ENCODE measurements around the gene PHGDH. TPM values are rescaled to one million over a fixed set of nuclear protein-coding genes. Genes with fewer than 3 reads are reported as not detected.

The PHGDH gene
- total and polyA plus RNA-seq, 2 of the 13 experiments (the other 11 are each of a cell fraction or from before 2014, with no cell fraction given): 95.8 to 133 TPM

- TF ChIP-seq, protein P1, sequence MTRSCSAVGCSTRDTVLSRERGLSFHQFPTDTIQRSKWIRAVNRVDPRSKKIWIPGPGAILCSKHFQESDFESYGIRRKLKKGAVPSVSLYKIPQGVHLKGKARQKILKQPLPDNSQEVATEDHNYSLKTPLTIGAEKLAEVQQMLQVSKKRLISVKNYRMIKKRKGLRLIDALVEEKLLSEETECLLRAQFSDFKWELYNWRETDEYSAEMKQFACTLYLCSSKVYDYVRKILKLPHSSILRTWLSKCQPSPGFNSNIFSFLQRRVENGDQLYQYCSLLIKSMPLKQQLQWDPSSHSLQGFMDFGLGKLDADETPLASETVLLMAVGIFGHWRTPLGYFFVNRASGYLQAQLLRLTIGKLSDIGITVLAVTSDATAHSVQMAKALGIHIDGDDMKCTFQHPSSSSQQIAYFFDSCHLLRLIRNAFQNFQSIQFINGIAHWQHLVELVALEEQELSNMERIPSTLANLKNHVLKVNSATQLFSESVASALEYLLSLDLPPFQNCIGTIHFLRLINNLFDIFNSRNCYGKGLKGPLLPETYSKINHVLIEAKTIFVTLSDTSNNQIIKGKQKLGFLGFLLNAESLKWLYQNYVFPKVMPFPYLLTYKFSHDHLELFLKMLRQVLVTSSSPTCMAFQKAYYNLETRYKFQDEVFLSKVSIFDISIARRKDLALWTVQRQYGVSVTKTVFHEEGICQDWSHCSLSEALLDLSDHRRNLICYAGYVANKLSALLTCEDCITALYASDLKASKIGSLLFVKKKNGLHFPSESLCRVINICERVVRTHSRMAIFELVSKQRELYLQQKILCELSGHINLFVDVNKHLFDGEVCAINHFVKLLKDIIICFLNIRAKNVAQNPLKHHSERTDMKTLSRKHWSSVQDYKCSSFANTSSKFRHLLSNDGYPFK (CRISPR knock-in tag; IDR thresholded peaks at IDR 0.05; ENCODE audit: borderline replicate concordance): no peak
- TF ChIP-seq ADNP (CRISPR knock-in tag; IDR thresholded peaks at IDR 0.05): no peak
- TF ChIP-seq XBP1 (CRISPR knock-in tag; IDR thresholded peaks at IDR 0.05): no peak
- peak; percentile 18; the same call in 1 of the 2 replicates for TF ChIP-seq FOXC1 (CRISPR knock-in tag; IDR thresholded peaks at IDR 0.05; ENCODE audit: borderline replicate concordance)
- 0 out of 2 replicates have a peak, but pooled peaks have one; percentile 15 for TF ChIP-seq SAP130 (CRISPR knock-in tag; IDR thresholded peaks at IDR 0.05; ENCODE audit: low read depth)
- no peak for TF ChIP-seq CHD2 (IDR thresholded peaks at IDR 0.05; ENCODE audit: low read depth, low read length)
- TF ChIP-seq, protein P2, sequence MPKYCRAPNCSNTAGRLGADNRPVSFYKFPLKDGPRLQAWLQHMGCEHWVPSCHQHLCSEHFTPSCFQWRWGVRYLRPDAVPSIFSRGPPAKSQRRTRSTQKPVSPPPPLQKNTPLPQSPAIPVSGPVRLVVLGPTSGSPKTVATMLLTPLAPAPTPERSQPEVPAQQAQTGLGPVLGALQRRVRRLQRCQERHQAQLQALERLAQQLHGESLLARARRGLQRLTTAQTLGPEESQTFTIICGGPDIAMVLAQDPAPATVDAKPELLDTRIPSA (CRISPR knock-in tag; IDR thresholded peaks at IDR 0.05; ENCODE audit: borderline replicate concordance): no peak
- no peak for TF ChIP-seq TEAD2 (CRISPR knock-in tag; IDR thresholded peaks at IDR 0.05)
- TF ChIP-seq TIGD3 (CRISPR knock-in tag; IDR thresholded peaks at IDR 0.05; ENCODE audit: borderline replicate concordance): no peak; the same call in 1 of the 2 replicates
- TF ChIP-seq STAT5B (CRISPR knock-in tag; IDR thresholded peaks at IDR 0.05): no peak
- TF ChIP-seq ZSCAN20 (CRISPR knock-in tag; IDR thresholded peaks at IDR 0.05; ENCODE audit: borderline replicate concordance): no peak
- no peak for TF ChIP-seq ZNF792 (CRISPR knock-in tag; IDR thresholded peaks at IDR 0.05)
- TF ChIP-seq PHB2 (IDR thresholded peaks at IDR 0.05; ENCODE audit: partially characterized antibody): no peak
- TF ChIP-seq ZNF629 (CRISPR knock-in tag; conservative IDR thresholded peaks at IDR 0.05): no peak
- TF ChIP-seq ZNF670 (CRISPR knock-in tag; IDR thresholded peaks at IDR 0.05; ENCODE audit: borderline replicate concordance): no peak; the same call in 1 of the 2 replicates
- no peak for TF ChIP-seq TFE3 (CRISPR knock-in tag; IDR thresholded peaks at IDR 0.05)
- TF ChIP-seq UBTF (CRISPR knock-in tag; IDR thresholded peaks at IDR 0.05): peak; percentile 16; the same call in 1 of the 2 replicates
- TF ChIP-seq HNRNPLL (IDR thresholded peaks at IDR 0.05; ENCODE audit: low read depth, low read length, poor library complexity, severe bottlenecking): peak; percentile 11
- no peak for TF ChIP-seq CREB1 (IDR thresholded peaks at IDR 0.05)
- TF ChIP-seq CREB1 (CRISPR knock-in tag; IDR thresholded peaks at IDR 0.05): no peak
- no peak for TF ChIP-seq SNRNP70 (IDR thresholded peaks at IDR 0.05; ENCODE audit: low read depth, low read length)
- TF ChIP-seq ZBTB1 (CRISPR knock-in tag; IDR thresholded peaks at IDR 0.05; ENCODE audit: borderline replicate concordance): no peak
Measured at GRCh38 chr1:119712342-119713038, 756 bp downstream of the PHGDH start (continued).

All from HepG2 (cell line).